GM21381 (cell line): ENCODE data around the gene CEP164.

ENCODE experiments used
- ATAC-seq: cut with Tn5 transposase; IDR thresholded peaks from one replicate; pipeline ENCODE4 v1.9.1; 2021; ENCODE audit warnings: mild to moderate bottlenecking, moderate library complexity; ENCODE audit not compliant: unreplicated experiment

CEP164 gene

DNA sequence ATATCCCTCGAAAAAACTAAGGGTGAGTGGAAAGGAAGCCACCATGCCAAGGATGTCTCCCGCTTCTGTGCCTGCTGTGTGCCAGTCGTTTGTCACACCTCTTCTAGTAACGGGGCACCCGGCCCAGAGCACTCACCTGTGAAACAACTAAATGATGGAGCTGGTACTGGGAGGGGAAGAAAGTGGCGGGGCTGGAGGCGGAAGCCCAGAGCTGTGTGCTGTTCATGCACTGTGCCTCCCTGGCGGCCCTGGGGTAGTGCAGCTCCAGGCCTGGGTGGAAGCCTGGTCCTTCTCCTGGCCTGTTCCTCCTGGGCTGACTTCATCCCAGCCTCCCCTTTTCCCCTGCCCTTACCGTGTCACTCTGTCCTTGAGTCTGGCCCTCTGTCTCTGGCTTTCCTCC is 130.2 kb downstream of the CEP164 start:
- no peak for ATAC-seq

DNA sequence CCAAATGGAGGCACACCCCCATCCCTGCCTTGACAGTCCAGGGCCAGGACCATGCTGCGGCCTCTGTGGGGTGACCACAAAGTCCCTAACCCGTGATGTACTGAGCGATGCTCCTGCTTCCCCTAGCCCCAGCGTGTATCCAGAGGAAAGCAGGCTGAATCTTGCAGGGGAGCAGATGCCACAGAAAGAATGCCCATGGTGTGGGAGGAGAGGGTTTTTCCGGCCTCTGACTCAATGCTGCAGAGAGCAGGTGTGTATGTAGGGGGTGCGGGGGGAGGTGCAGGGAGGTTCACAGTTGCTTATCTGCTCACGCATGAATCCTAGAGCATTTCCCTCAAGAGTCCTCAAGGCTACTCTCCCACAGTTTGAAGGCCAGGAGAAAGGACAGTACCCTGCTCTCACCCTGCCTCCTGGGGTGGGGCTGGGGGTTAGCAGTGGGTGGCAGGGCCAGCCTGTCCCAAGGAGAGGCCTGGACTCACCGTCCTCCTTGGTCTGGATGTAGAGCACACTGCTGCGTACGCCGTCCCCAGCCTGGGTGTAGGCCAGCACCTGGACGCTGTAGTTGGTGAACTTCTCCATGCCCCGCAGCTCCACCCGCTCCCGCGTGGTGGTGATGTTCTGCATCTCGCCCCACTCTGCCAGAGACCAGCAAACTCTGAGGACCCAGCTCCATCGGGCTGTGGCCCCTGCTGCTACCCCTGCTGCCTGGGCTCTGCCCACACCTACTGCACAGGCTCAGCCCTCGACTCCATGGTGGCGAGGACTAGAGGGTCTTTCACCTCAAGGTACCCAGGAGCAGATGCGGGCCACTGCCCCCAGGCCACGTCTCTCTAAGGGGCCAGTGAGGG is 130.8 kb downstream of the CEP164 start:
- no peak for ATAC-seq

- ATAC-seq, result no peak
Observed at GRCh38 chr11:117459123-117459978, 131.7 kb downstream of the CEP164 start.

DNA sequence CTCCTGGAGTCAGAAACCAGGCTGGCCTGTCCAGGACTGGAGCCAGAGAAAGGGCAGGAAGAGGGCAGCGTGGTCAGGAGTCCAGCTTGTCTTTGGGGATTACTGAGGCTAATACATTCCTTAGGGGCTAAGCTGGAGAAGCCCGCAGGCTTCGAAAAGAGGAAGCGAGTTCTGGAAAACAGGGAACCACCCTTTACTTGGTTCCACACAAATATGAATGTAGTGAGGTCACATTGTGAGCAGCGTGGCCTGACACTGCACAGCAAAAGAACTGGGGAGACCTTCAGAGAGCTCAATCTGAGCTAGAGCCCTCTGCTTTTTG is 132.3 kb downstream of the CEP164 start:
- ATAC-seq, result no peak

DNA sequence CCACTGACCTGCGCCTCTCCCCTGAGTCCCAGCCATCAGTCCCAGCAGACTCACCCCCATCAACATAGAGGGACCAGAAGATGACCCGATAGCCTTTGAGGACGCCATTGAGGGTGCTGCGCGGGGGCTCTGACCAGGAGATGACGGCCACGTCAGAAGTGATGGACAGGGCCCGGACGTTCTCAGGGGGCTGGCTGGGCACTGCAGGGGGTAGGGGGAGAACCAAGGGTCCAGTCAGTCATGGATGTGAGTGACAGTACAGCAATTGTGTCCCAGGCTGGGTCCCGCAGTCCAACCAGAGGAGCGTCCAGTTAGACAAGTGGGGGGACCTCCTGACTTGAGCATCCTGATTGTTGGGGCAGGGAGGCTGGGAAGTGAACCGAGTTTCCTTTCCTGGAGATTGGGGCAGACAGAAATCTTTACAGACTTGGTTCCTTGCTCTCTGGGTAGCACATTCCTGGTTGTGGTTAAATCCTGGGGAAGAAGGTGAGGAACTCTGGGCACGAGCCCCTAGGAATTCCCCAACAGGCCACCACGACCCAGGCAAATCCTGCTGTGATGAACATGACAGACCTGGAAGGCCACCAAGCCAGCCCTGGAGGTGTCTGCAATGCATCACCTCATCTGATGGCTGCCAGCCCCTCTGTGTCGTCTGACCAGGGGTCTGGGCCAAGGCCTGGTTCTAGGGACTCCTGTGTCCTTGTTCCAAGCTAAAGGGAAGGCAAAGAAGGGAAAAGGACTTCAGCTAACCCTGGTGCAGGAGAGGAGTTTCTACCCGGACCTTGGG is 133.9 kb downstream of the CEP164 start:
- ATAC-seq, result no peak

DNA sequence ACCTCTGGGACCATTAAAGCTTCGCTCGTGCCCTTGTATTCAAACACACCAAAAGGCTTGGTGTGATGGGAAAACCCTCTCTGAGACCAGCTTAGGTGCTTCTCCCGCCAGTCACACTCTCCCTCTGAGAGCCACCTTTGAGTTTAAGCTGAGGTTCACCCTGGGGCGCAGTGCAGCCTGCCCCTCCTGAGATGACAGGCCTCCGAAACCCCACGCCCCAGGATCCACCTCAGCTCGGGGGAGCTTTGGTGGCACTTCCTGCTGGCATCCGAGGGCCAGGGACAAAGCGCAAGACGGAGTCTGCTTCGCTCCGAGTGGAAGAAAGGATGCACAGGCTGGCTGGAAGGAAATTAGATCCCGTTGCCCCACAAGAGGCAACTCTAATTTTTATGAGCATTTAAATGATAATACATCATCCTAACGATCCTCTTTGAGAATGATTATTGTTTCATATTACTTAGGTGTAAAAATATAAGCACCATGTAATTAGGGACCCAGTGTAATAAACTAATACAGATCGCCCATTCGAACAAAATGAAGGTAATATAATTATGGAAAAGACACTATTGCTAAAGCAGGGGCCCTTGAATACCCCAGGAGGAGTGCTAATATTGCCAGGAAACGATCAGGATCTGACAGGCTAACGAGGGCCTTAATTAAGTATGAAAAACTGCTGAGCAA is 134.7 kb downstream of the CEP164 start:
- ATAC-seq, result no peak

- no peak for ATAC-seq
Observed at GRCh38 chr11:117462864-117463247, 135.2 kb downstream of the CEP164 start.
